ENCODE measurements around the gene RAD51B.
"Not testable (repeated sequence)": the region's sequence is repeated elsewhere in the genome, so short reads cannot be mapped to it uniquely, and the experiment has no call there.

Gene RAD51B

DNA sequence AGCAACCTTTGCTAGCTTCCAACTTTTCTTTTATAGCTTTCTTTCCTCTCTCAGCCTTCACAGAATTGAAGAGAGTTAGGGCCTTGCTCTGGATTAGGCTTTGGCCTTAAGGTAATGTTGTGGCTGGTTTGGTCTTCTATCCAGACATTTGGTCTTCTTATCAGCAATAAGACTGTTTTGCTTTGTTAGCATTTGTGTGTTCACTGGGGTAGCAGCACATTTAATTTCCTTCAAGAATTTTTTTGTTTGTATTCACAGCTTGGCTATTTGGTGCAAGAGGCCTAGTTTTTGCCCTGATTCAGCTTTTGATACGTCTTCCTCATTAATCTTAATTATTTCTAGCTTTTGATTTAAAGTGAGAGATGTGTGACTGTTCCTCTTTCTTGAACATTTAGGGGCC, 130.8 kb downstream of the RAD51B start:
- DNase-seq (ENCODE audit: low spot score) = no peak

DNA sequence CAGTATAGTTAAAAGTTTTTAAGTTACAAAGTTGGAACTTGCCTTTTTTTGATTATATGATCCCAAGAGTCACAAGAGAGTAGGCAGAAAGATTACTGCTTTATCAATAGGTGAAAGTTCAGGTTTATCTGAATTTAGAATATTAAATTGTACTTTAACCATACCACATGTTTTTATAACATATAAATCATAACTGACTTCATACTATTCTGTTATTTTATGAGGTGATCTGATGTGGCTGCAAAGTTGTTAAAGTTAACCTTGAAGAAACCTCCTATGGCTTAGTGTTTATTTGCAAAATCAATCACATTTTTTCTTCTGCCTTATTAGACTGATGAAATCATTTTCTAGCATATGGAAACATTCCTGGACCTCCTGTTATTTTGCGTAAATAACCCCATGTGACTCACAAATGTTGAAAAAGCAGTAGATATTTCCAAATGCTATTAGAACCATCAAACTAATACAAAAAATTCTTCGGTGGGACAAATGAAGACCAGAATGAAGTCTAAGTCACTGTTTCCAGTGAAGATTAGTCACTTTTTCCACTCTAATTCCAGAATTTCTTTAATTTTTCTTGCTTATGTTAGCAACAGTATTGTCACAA, 132.1 kb downstream of the RAD51B start:
- DNase-seq (ENCODE audit: low spot score) = no peak

DNA sequence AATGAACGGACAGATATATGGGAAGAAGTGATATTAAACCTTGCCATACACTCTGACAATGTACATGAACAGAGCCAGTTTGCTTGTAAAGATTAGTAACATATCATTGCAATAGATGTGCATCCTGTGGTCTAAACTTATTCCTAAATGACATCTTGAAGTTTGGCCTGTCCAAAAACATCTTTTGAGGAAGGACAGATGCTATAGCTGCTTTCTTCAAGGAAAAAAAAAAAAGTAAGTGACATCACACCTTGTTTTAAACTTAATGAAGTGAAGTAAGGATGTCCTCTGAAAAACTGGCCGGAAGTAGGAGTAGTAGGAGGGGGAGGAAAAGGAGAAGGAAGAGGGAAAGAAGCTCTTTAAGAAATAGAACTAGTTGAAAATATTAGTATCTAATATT, 132.8 kb downstream of the RAD51B start:
- DNase-seq (ENCODE audit: low spot score) = no peak

DNA sequence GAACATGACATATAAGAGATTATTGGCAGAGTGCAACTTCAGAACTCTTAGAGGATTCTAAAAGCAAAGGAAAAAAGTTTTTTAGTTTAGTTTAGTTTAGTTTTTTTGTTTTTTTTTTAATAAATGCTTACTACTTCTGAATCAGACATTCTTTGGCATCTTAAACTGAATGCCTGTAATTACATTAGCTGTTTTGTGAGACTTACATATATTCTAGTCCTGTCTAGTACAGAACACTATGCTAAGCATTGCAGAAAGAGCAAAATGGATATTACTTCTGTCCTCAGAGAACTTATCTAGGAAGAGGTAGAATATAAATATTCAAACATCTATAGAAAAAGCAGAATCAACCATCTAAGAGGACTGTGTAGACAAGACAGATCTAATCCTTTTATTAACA, 133.2 kb downstream of the RAD51B start:
- no peak for DNase-seq (ENCODE audit: low spot score)

DNA sequence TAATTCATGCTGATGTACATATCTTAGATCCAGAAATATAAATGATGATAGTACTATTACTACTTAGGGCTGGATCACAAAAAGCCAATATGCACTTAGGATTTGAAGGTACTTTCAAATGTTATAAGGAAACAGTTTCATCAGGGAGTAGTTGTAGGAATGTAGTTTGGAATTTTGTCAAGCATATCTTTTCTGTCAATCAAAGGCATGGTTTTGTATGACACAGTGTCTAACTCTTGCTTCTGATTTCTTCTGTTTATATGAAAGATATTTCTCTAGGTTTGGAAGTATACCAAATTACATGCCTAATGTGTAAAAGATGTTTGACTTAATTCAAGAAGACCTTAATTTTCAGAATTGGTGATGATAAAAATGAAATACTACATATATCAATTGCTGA, 135.7 kb downstream of the RAD51B start:
- no peak for DNase-seq (ENCODE audit: low spot score)

DNA sequence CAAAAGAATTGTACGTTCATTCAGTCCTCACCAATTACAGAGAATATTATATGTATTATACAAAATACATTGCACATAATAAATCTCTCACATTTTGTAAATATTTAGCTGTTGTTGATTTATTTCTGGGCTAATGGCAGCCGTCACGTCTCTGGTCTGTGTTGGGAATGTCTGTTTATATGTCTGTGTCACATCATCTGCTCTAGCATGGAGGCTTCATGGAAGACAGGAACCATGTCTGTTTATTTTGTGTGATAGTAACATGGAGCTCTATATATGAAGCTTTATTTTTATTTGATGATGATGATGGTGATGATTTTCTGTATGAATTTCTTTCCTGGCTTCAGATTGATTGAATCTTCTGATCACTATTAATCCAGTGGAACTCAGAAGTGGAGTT, 138.4 kb downstream of the RAD51B start:
- DNase-seq (ENCODE audit: low spot score) = no peak

DNA sequence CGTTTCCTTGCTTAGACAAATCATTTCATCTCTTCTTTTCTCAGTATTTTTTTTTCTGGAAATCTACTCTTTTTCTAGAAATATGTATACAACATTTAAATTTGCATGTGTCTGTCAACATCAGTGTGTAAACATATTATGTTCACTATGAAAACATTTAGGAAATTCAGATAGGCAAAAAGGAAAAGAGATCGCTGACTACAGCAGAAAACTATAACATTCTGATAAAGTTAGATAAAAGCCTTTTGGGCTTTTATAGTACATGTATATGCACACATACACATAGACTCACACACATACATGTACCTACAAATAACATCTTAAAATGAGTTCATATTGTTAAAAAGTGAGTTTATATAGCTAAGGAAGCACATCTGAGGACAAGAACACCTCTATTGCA, 142.1 kb downstream of the RAD51B start:
- no peak for DNase-seq (ENCODE audit: low spot score)

DNA sequence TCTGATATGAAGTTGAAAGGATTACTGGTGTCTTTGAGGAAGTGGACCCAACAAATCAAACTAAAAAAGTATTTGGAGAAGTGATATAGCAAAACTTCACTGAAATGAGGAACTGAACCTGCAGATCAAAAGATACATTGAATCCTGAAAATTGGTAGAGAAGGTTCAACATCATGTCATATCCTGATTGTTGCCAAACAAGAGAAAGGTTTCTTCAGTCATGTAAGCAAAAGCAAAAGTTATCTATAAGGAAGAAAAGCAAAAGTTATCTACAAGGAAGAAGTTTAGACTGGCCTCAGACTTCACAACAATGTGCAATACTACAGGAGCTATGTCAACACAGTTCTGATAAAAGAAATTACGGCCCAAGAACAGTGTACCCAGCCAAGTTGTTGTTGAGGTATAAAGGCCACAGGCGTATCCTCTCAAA, 142.7 kb downstream of the RAD51B start:
- no peak for DNase-seq (ENCODE audit: low spot score)

DNA sequence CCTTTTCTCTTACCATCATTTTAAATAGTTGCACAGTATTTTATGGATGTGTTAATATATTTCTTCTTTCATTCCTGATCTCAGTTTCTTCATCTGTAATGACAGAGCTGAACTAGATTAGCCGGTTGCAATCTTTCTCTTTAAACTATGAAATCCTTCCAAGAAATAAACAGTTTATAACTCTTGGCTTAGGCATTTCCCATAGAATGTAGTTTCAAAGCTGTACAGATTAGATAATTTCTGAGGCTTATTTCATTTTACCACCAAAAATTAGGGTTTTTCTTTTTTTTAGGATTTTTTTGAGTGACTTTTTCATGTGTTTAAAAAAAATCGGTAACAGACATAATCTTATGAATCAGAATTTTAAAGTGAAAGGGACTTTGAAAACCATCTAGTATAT, 144.0 kb downstream of the RAD51B start:
- no peak for DNase-seq (ENCODE audit: low spot score)

DNA sequence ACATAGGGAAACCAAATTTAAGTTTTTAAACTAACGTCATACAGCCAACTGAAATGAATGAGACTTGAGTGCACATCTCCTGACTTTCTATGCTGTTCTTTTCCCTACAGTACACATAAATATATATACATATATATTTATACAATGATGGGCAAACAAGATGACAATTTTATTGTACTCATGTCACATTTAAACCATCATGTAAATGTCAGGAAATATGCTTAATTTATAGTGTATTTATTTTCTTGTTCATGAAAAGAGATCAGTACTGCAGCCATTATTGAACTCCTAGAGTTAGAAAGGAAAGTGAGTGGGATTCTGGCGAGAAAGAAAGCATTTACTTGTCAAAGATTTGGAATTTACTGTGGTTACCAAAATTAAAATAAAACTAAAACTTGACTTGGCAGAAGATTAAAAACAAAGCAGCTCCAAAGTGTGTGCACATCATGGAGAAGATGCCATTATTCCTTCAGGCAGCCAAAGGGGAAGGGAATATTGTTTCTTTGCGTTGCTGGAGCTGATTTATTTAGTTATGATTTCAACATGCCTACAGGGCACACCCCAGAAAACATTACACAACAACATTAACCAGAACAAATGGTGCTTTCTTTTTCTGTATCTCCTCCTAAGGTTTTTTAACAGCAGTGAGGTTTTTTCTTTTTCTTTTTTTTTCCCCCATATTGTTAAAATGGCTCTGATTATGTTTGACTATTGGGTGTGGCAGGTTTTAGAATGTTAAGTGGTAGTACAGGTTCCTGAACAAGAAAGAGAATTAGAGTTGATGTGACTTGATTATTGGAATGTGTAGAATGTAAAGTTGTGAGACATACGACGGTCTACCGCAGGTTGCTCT, 144.6 kb downstream of the RAD51B start:
- no peak for DNase-seq (ENCODE audit: low spot score)

DNA sequence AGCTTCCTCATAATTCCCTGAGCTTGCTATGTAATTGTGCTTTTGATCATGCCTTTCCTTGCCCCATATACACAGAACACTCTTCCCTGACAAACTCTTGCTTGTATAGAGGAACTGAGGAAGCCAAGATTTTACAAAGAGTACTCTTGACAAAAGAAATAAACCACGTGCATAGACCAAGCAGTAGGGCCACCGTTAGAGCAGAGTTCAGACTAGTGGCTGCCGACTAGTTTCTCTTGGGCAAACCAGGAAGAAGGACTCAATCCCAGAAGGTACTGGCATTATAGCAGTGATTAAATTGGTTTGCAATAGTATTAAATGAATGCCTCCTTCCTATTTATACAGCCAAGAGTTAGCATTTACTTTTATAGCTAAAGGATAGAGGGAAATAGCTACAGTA, 146.1 kb downstream of the RAD51B start:
- no peak for DNase-seq (ENCODE audit: low spot score)

DNA sequence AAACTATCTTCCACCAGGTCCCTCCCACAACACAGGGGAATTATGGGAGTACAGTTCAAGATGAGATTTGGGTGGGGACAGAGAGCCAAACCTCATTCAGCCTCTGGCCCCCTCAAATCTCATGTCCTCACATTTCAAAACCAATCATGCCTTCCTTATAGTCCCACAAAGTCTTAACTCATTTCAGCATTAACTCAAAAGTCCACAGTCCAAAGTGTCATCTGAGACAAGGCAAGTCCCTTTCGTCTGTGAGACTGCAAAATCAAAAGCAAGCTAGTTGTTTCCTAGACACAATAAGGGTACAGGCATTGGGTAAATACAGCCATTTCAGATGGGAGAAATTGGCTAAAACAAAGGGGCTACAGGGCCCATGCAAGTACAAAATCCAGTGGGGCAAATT, 147.6 kb downstream of the RAD51B start:
- DNase-seq (ENCODE audit: low spot score) = no peak

DNA sequence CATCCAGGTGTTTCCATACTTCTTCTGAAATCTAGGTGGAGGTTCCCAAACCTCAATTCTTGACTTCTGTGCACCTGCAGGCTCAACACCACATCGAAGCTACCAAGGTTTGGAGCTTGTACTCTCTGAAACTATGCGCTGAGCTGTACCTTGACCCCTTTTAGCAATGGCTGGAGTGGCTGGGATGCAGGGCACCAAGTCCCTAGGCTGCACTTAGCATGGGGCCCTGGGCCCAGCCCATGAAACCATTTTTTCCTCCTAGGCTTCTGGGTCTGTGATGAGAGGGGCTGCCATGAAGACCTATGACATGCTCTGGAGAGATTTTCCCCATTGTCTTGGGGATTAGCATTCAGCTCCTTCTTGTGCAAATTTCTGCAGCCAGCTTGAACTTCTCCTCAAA, 148.4 kb downstream of the RAD51B start:
- DNase-seq (ENCODE audit: low spot score) = not testable (repeated sequence)

DNA sequence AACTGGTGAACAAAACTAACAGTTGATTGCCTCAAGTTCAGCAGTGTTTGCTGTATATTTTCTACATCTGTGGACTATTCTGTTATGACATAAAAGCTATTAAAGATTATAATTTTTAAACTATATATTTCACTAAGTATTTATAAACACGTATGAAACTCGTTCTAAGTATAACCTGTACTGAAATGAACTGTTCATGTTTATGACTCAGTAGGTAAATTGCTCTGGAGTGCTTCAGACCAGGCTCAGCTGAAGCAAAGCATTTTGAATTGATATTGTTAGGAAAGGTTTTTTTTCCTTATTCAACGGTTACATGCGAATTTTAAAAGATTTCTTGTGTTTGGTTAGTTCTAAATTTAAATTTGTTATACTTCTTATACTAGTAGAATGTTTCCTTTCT, 151.3 kb downstream of the RAD51B start:
- no peak for DNase-seq (ENCODE audit: low spot score)

DNA sequence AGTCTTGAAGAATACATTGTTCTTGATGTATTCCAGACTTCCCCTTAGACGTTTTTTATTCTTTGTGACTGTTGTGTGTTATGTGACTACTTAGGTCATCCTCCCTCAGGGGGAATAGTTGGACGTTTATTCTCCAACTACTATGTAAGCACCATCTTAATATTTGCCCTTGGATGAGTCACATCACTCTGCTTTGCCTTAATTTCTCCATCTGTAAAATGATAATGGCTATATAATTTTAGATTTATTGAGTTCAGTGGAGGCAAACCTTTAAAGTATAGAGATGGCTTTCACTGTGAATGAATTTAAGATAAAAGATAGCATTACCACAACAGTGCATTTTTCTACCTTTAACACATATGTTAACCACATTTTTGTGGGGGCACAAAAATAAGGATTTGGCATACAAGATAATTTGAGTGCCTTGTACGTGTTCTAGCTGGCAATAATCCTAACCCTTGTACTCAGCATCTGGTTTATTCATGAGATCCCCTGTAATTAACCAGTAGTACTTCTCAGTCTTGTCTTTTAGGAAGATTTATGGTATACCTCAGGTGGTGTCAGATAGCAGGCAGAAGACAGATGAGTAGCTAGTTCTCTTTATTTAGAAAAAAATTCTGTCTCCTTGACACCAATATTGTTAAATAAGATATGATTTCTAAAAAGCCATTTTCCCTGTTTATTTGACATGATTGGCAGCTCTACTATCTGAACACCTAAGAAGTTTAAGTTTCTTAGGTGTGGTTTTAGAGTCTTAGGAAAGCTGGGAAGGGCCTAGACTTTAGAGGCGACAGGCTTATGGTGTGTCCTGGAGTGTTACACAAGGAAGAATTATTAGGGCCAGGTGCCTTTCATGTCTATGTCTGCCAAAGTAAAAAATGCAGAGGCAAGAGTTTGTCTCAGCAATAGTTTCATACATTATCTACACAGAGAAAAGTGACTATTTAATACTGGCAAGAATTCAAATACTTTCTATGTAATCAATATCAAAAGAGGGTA, 152.3 kb downstream of the RAD51B start:
- no peak for DNase-seq (ENCODE audit: low spot score)

DNA sequence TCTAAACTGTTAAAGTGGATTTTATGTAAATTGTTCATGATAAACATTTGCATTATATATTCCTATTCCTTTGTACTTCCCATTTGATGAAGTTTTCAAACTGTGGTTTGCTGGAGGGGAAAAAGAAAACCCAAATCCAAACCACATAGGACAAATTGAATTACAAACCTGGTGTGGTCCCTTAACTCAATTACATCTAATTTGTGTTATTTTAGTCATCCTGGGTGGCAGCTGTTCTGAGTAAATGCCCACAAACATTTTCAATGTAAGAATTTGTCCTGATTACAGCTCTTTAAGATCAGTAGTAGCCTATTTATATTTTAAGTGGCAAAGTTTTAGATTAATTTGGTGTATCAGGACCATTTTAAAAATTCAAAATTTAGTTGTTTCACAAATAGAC, 153.9 kb downstream of the RAD51B start:
- DNase-seq (ENCODE audit: low spot score) = no peak

DNA sequence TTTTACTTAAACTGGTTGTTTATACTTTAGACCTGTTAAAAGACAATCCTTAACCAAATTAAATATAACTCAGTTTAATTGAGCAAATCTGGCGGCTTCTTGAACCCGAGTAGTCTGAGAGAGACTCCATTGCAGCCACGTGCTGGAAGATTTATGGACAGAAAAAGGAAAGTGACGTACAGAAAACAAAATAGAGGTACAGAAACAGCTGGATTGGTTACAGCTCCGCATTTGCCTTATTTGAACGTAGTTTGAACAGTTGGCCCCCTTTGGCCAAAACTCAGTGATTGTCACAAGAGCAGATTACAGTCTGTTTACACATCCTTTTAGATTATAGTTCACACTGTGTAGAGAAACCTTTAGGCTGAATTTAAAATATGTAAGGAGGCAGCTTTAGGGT, 155.9 kb downstream of the RAD51B start:
- no peak for DNase-seq (ENCODE audit: low spot score)

DNA sequence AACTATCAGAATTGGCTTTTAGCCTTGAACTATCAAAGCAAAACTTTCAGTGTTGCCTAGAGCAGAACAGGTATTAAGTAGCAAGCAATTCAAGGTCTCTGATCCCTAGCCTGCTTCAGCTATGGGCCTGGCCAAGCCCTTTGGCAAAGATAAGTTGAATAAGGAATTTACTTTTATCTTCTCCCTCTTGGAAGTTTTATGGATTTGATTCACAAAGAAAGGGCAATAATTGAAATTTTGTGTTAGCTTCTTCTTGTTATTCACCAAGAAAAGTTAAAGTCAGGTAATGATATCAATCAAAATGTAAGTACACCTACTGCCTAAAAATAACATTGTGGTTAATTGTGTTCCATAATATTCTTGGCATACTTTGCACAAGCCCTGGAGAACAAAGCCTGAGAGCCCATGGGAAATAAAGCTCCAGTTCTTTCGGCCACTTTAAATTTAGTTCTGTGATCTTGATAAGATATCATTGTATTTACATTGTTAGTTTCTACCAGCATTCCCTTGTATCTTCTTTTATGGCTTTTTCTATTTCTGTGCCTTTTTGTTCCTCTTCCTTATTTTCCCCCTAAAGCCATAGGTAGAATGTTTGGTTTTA, 158.0 kb downstream of the RAD51B start:
- DNase-seq (ENCODE audit: low spot score) = no peak

DNA sequence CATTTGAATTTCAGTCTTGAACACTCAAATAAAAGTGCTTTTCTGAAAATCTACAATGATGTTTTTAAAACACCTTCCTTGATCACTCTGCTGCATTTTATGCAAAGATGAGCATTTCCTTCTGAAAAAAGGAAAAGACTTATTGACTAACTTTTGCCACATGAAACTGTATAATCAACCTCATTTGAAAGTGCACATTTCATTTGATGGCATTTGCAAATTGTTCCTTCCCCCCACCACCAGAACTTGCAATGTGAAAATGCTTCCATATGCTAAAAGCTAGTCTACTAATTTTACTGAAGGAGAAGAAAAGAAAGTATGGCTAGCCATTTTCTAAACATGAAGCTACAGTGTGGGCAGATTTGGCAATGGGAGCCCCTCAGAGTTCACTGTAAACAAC, 159.2 kb downstream of the RAD51B start:
- no peak for DNase-seq (ENCODE audit: low spot score)

DNA sequence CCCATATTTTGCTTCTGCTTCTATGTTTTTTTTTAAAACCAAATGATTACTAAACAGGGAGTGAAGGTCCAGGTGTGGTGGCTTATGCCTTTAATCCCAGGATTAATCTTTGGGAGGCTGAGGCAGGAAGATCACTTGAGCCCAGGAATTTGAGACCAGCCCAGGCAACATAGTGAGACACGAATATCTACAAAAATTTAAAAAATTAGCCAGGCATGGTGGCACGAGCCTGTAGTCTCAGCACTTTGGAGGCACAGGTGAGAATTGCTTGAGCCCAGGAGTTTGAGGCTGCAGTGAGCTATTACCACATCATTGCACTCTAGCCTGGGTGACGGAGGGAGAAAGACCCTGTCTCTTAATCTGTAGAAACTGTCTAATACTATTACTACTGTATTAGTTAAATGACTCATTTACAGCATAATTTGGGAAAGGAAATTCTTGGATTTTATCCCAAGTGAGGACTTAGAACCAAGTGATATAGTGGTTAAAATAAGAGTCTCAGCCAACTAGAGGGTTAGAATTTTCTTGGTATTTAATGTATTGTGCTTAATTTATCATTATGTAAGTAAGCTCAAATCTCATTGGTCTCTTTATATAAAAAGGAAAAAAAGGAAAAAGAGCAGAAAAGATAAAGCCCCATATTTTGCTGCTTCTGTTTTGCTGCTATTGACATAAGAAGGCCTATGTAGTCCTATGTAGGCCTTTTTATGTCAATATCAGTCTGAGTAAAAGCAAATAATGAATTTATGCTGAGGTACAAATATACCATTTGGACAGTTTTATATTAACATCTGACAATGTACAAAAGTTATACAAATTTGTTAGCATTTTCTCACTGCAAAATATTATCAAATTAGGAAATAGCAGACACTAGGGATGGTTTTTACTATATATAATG, 163.4 kb downstream of the RAD51B start:
- no peak for DNase-seq (ENCODE audit: low spot score)

DNA sequence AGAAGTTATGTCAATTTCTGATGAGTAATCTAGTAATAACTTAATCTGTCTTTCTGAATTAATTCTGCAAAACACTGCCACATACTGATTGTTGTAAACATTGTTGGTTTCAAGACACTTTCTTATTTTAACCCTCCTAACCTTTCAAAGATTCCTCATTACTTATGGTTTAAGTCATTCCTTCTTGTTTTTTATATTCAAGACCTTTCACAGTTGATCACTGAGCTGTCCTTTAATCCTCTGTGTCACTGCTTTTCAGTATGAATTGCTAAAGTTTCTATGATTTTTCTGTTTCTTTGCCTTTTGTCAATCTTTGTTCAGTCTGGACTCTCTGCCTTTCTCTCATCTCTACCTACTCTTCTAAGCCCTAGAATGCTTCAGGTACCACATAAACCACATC, 164.7 kb downstream of the RAD51B start:
- no peak for DNase-seq (ENCODE audit: low spot score)

Data from hepatic stellate cell (primary cell).